KOPT-K1 (cell line): ENCODE data around the gene SEPHS2.
A peak's percentile ranks its signal among the peaks of the same experiment; 100 is the strongest.
"Not testable (repeated sequence)": the region's sequence is repeated elsewhere in the genome, so short reads cannot be mapped to it uniquely, and the experiment has no call there.

ENCODE experiments used
- H3K27ac ChIP-seq: fragments of 200-600 bp; sonication (generic); 2 replicates; pipeline ENCODE4 v1.5.1; 2016; ENCODE audit warnings: antibody characterized with exemption, mild to moderate bottlenecking, low read depth, low read length; ENCODE audit not compliant: poor library complexity, severe bottlenecking
- H3K36me3 ChIP-seq: fragments of 200-600 bp; sonication (generic); 2 replicates; pipeline ENCODE4 v1.5.1; 2017; ENCODE audit warnings: antibody characterized with exemption, mild to moderate bottlenecking, low read length, moderate library complexity; ENCODE audit not compliant: insufficient read depth
- H3K9me3 ChIP-seq: fragments of 200-600 bp; sonication (generic); 2 replicates; pipeline ENCODE4 v1.5.1; 2017; ENCODE audit warnings: antibody characterized with exemption, low read length, mild to moderate bottlenecking; ENCODE audit not compliant: insufficient read depth, poor library complexity, severe bottlenecking

SEPHS2 gene

GRCh38 chr16:30474684-30475083 is 29.0 kb upstream of the SEPHS2 start:
- no peaks in the 10 kb centered on the region for H3K9me3 ChIP-seq
- peak overlapping the region; percentile 81 for H3K27ac ChIP-seq
- peaks cover 48% of the 10 kb centered on the region for H3K36me3 ChIP-seq

GRCh38 chr16:30474074-30474452 is 28.4 kb upstream of the SEPHS2 start:
- Histone ChIP-seq H3K36me3 (peaks cover 44% of the 10 kb centered on the region), H3K27ac (peak overlapping the region; percentile 81), H3K9me3 (no peaks in the 10 kb centered on the region)

DNA sequence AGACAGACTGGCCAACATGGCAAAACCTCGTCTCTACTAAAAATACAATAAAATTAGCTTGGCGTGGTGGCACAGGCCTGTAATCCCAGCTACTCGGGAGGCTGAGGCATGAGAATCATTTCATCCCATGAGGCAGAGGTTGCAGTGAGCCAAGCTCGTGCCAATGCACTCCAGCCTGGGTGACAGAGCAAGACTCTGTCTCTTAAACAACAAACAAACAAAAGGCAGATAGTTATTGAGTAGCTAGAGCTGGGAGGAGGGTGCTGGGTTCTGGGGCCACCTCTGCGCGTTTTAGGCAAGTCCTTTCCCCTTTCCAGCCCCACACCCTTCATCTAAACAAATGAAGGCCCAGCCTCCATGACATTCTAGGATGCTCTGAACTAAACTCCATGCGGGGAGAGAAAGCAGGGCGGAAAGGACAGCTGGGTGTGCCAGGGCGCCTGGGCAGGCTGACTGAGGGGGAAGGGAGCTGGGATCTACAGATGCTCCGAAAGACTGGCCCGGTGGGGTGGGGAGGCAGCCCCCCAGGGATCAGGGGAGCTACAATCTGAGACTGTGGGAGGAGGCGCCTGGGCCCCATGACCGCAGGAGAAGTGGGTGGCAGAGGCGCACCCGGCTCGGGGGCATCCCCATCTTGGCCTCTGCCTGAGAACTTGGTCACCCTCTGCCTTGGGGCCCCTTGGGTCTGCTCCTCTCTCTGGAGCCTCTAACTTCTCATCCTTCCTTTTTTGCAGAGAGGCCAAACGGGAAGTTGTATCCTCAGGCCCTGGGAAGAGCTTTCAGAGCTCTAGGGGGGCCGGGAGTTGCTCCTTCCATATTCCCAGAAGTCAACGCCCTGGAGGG is 27.8 kb upstream of the SEPHS2 start:
- Histone ChIP-seq H3K27ac (peak overlapping the region; percentile 81), H3K36me3 (peaks cover 38% of the 10 kb centered on the region), H3K9me3 (no peaks in the 10 kb centered on the region)

DNA sequence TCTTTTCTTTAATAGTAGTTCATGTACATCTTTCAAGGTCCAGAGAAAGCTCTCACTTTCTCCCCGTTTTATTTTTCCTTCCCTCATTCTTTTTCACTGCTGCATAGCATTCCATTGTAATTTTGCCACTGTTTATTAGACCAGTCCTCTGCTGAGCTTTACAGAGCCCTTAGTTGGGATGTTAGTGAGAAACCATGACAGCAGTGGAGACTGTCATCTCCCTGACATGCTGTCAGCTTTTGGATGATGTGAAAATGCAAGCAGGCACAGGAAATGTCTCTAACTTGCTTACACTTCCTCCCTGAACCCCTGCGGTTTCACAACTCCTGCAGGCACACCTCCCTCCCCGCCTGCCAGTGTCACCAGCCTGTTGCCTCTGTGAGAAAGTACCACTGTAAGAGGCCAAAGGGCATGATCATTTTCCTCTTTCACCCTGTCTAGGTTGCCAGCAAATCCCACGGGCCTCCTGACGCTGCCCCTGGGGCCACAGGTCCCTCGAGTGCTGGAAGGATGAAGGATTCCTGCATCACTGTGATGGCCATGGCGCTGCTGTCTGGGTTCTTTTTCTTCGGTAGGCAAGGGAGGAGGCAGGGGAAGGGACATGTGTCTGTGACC is 26.8 kb upstream of the SEPHS2 start, which contains the start of gene ITGAL:
TSS of gene ITGAL (plus strand) at position 415 of the 615 bp plus-strand sequence. CDS start at position 511, 96 bp downstream.
- Histone ChIP-seq H3K27ac (peak within 1 kb of the TSS; percentile 81), H3K36me3 (peaks cover 34% of the 10 kb centered on the region), H3K9me3 (no peaks in the 10 kb centered on the region)

DNA sequence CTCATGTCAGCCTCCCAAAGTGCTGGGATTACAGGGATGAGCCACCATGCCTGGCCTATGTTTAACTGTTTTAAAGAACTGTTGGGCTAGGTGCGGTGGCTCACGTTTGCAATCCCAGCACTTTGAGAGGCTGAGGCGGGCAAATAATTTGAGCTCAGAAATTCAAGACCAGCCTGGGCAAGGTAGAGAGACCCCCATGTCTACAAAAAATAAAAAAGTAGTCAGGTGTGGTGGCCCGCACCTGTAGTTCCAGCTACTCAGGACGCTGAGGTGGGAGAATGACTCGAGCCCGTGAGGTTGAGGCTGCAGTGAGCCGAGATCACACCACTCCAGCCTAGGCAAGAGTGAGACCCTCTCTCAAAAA is 24.9 kb upstream of the SEPHS2 start:
- Histone ChIP-seq H3K9me3 (no peaks in the 10 kb centered on the region), H3K27ac (peak overlapping the region; percentile 81), H3K36me3 (peaks cover 18% of the 10 kb centered on the region)

DNA sequence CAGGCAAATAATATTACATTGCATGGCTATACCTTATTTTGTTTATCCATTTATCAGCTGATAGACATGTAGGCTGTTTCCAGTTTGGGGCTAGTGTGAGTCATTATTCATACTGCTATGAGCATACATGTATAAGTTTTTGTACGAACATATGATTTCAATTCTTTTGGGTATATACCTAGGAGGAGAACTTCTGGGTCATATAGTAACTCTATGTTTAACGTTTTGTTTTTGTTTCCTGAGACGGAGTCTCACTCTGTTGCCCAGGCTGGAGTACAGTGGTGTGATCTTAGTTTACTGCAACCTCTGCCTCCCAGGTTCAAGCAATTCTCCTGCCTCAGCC is 24.5 kb upstream of the SEPHS2 start:
- H3K9me3 ChIP-seq = no peaks in the 10 kb centered on the region
- H3K36me3 ChIP-seq = peaks cover 13% of the 10 kb centered on the region
- peak overlapping the region; percentile 81 for H3K27ac ChIP-seq

- Histone ChIP-seq H3K9me3 (no peaks in the 10 kb centered on the region), H3K36me3 (no peaks in the 10 kb centered on the region), H3K27ac (no peak overlapping the region)
These were observed 18.4 kb upstream of the SEPHS2 start for GRCh38 chr16:30464078-30464477.

GRCh38 chr16:30461426-30461825 is 15.8 kb upstream of the SEPHS2 start:
- H3K27ac ChIP-seq, H3K36me3 ChIP-seq, H3K9me3 ChIP-seq: not testable (repeated sequence)

GRCh38 chr16:30459456-30459855 is 13.8 kb upstream of the SEPHS2 start:
- peak overlapping the region; percentile 74 for H3K27ac ChIP-seq
- H3K9me3 ChIP-seq = no peaks in the 10 kb centered on the region
- no peaks in the 10 kb centered on the region for H3K36me3 ChIP-seq

- no peaks in the 10 kb centered on the region for H3K9me3 ChIP-seq
- H3K27ac ChIP-seq = peak overlapping the region; percentile 74
These were observed 13.1 kb upstream of the SEPHS2 start for GRCh38 chr16:30458561-30459394.

DNA sequence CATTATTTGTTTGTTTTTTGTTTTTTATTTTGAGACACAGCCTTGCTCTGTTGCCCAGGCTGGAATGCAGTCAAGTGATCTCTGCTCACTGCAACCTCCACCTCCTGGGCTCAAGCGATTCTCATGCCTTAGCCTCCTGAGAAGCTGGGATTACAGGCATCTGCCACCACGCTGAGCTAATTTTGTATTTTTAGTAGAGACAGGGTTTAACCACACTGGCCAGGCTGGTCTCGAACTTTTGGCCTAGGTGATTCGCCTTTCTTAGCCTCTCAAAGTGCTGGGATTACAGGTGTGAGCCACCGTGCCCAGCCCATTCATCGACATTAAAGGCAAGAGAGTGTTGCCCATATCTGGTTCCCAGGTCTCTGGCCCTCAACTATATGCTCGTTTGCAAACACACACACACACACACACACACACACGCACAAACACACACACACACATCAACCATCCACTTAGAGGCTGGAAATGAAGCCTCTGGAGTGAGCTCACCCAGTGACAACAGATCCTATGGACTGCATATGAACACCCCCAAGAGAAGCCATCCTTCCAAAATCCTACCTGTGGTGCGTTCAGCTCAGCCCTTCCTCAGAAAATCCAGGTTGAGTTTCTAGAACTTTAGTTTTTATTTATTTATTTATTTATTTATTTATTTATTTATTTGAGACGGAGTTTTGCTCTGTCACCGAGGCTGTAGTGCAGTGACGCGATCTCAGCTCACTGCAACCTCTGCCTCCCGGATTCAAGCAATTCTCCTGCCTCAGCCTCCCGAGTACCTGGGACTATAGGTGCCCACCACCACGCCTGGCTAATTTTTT is 12.3 kb upstream of the SEPHS2 start:
- H3K9me3 ChIP-seq = no peaks in the 10 kb centered on the region
- H3K27ac ChIP-seq = peak overlapping the region; percentile 74

More at GRCh38 chr16:30458561-30459394, 13.1 kb upstream of the SEPHS2 start:
- H3K36me3 ChIP-seq = no peaks in the 10 kb centered on the region

DNA sequence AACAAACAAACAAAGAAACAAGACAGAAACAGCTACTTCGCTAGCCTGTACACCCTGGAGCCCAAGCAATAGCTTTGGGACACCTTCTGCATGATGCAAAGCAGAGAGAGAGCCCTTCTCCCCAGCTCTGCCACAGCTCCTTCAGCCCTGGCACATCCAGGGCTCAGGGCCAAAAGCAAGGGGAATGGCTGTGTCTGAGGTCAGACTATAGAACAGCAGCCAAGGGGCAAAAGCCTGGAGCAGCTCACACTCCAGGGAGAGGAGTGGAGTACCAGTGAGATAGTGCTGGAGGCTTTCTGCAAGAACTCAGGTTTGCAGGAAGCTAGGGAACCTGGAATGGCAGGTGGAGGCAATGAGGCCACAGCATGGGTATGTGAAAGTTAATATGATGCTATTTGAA is 11.6 kb upstream of the SEPHS2 start:
- Histone ChIP-seq H3K9me3 (no peaks in the 10 kb centered on the region), H3K27ac (no peak overlapping the region), H3K36me3 (no peaks in the 10 kb centered on the region)

More for the DNA sequence above, 12.3 kb upstream of the SEPHS2 start:
- no peaks in the 10 kb centered on the region for H3K36me3 ChIP-seq

DNA sequence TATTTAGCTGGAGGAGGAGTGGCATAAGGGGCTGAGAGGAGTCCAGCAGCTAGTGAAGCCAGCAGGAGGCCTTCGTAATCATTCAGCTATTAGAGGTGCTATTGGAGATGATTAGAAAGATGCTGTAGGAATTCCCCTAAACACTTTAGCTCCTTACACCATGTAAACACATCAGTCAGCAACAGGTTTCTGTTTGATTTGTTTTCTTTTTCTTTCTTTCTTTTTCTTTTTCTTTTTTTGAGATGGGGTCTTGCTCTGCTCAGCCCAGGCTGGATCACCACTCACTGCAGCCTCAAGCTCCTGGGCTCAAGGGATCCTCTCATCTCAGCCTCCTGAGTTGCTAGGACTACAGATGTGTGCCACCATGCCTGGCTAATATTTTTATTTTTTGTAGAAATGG is 10.6 kb upstream of the SEPHS2 start:
- no peak overlapping the region for H3K27ac ChIP-seq
- no peaks in the 10 kb centered on the region for H3K36me3 ChIP-seq
- no peaks in the 10 kb centered on the region for H3K9me3 ChIP-seq

DNA sequence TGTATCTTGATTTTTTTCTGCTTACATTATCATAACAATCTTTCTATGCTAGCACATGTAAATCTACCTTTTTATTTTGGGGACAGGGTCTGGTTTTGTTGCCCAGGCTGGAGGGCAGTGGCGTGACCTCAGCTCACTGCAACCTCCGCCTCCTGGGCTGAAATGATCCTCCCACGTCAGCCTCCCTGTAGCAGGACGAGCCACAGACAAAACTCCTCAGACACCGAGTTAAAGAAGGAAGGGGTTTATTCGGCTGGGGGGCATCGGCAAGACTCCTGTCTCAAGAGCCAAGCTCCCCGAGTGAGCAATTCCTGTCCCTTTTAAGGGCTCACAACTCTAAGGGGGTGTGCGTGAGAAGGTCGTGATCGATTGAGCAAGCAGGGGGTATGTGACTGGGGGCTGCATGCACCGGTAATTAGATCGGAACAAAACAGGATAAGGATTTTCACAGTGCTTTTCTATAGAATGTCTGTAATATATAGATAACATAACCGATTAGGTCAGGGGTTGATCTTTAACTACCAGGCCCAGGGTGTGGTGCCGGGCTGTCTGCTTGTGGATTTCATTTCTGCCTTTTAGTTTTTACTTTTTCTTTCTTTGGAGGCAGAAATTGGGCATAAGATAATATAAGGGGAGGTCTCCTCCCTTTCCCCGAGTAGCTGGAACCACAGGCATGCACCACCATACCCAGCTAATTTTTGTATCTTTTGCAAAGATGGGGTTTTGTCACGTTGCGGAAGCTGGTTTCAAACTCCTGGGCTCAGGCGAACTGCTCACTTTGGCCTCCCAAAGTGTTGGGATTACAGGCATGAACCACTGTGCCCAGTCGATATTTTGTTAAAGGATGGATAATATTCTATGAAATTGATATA is 7.3 kb upstream of the SEPHS2 start:
- not testable (repeated sequence) for H3K27ac ChIP-seq, H3K9me3 ChIP-seq, H3K36me3 ChIP-seq
